Measurements from ENCODE around the gene GSE1.

DNA sequence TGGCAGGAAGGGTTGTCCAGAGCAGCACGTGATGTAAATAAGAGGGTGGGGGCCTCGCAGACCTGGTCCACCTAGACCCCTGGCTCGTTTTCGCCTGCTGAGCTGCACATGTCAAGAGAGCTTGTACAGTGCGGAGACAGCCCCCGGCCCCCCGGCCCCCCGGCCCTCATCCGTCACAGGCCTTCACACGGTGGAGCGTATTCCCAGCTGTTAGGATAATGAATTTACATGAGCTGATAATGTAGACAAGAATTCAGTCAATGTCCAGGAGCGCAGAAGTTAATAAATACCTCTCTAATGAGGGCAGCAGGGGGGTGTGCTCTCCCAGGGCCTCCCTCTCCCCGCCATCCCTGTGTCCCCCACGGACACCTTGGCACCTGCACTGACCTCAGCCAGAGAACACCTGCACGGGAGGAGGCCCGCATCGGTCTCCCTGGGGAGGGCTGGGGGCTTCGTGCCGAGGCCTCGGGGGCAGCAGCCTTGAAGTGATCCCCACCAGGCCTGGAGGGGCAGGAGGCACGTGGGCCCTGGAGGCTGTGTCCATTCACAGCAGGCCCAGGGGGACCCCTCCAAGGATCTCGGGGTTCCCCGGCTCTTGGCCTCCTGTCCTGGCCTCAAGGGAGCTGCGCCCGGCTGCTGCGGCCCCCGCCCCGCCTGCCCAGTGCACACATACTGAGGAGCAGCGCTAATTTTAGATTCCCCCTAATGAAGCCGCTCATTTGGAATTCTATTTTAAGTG lies 14.6 kb downstream of the GSE1 start:
- TF ChIP-seq, protein P1, sequence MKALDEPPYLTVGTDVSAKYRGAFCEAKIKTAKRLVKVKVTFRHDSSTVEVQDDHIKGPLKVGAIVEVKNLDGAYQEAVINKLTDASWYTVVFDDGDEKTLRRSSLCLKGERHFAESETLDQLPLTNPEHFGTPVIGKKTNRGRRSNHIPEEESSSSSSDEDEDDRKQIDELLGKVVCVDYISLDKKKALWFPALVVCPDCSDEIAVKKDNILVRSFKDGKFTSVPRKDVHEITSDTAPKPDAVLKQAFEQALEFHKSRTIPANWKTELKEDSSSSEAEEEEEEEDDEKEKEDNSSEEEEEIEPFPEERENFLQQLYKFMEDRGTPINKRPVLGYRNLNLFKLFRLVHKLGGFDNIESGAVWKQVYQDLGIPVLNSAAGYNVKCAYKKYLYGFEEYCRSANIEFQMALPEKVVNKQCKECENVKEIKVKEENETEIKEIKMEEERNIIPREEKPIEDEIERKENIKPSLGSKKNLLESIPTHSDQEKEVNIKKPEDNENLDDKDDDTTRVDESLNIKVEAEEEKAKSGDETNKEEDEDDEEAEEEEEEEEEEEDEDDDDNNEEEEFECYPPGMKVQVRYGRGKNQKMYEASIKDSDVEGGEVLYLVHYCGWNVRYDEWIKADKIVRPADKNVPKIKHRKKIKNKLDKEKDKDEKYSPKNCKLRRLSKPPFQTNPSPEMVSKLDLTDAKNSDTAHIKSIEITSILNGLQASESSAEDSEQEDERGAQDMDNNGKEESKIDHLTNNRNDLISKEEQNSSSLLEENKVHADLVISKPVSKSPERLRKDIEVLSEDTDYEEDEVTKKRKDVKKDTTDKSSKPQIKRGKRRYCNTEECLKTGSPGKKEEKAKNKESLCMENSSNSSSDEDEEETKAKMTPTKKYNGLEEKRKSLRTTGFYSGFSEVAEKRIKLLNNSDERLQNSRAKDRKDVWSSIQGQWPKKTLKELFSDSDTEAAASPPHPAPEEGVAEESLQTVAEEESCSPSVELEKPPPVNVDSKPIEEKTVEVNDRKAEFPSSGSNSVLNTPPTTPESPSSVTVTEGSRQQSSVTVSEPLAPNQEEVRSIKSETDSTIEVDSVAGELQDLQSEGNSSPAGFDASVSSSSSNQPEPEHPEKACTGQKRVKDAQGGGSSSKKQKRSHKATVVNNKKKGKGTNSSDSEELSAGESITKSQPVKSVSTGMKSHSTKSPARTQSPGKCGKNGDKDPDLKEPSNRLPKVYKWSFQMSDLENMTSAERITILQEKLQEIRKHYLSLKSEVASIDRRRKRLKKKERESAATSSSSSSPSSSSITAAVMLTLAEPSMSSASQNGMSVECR (CRISPR knock-in tag; IDR thresholded peaks at IDR 0.05; ENCODE audit: borderline replicate concordance) = no peak
- TF ChIP-seq NFYB (CRISPR knock-in tag; conservative IDR thresholded peaks at IDR 0.05; ENCODE audit: low read depth) = no peak
